Measurements from ENCODE around the gene BLM.
A peak's percentile ranks its signal among the peaks of the same experiment; 100 is the strongest.

Gene BLM

DNA sequence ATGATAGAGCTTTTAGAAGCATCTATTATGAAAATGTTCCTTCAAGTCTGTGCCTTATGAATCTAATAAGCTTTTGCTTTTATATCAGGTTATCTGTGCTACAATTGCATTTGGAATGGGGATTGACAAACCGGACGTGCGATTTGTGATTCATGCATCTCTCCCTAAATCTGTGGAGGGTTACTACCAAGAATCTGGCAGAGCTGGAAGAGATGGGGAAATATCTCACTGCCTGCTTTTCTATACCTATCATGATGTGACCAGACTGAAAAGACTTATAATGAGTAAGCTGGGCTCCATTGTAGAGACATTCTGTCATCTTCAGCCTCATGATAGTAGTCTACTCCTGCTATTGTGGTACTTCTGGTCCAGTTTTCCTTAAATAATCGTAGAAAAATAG, 73.4 kb downstream of the BLM start:
- DNase-seq, result no peak

DNA sequence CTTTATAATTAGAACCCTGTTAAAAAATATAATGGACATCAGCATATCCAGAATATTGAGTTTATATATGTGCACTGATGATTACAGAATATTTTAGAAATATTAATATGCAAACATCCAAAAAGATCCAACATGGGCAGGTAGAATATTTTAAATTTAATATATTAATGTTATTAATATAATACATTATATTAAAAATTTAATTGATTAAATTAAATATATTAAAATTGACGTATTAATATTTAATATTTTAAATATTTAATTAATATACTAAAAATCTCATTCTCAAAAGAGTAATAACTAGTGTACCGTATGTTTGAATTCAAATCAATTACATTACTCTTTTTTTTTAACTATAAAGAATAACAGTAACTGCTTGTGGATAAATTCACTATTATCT, 77.4 kb downstream of the BLM start:
- no peak for DNase-seq

DNA sequence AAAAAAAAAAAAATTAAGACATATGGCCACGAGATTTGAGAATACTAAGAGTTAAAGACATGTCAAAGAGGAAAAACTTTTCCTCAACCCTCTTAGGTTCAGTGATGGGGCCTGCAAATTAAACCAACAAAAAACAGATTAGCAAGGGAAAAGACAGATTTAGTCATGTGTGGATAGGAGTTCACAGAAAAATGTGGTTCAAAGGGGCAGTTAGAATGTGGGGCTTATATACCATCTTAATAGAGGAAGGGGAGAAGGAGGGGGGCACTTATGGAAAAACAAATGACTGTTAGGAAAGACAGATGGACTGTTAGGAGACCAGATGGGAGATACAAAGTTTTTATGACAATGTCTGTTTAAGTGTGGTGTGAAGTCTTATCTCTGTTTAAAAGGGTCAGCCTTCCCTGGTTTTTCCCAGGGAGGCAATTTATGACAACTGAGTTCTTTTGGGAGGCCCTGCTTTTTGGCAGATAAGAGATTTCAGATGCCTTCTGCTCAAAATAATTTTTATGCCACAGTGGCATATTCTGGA, 82.6 kb downstream of the BLM start:
- DNase-seq, result no peak

DNA sequence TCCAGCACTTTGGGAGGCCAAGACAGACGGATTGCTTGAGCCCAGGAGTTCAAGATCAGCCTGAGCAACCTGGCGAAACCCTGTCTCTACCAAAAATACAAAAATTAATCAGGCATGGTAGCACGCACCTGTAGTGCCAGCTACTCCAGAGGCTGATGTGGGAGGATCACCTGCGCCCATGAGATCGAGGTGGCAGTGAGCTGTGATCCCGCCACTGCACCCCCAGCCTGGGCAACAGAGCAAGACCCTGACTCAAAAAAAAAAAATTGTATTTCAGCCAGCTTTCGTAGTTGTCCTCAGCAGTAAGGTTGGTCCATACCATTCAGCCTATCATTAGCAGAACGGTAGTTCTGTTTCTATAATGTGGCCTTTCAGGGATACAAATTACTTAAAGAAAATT, 84.7 kb downstream of the BLM start:
- DNase-seq, result no peak

DNA sequence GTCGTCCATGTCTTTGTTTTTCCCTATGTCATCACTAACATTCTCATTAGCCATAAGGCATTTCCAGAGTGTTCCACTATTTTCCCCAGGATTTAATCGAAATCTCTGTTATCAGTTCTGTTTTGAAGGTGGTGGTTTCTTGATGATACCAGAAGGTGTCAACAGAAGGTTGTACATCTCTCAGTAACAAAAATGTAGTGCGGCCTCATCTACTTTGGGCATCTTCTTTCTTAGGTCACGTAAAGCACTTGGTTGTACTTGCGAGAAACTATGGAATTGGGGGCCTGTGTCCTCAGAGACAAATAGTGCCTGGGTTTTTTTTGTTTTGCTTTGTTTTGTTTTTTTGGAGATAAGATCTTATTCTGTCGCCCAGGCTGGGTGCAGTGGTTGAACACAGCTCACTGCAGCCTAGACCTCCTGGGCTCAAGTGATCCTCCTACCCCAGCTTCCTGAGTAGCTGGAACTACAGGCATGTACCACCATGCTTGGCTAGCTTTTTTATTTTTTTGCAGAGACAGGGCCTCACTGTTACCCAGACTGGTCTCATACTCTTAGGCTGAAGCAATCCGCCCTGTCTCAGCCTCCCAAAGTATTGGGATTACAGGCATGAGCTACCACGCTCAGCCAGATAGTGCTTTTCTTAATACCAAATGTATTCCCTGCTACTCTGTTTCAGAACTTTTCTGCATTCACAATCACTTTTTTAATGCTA, 90.1 kb downstream of the BLM start:
- no peak for DNase-seq

- no peak for DNase-seq
Measured at GRCh38 chr15:90807786-90808086, 90.6 kb downstream of the BLM start.

DNA sequence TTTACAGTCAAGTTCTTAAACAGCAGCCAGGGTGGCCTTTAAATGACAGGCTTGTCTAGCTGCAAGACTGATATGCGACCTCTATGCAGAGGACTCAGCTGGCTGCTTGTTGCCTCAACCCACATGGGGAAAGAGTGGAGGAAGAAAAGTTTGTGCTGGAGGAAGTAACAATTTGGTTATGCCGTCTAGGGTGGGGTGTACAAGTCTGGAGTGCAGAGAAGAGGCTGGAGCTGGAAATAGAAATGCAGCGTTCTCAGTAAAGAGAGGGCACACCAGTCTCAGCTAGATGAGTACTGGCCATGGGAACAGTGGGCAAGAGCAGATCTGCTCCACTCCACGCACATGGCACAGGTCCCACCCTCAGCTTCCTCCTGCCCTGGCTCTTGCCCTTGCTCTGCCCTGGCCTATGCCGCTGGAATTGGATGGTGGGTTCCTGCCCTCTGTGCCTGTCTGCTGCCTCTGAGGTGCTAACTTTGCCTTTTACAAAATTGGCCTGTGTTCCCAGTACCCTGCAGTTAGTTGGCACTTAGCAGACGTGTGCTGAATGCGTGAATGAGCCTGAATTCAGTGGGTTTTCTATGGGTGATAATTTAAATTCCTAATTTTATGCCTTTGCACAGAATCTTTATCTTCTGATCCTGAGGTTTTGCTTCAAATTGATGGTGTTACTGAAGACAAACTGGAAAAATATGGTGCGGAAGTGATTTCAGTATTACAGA, 91.5 kb downstream of the BLM start:
- DNase-seq, result no peak

DNA sequence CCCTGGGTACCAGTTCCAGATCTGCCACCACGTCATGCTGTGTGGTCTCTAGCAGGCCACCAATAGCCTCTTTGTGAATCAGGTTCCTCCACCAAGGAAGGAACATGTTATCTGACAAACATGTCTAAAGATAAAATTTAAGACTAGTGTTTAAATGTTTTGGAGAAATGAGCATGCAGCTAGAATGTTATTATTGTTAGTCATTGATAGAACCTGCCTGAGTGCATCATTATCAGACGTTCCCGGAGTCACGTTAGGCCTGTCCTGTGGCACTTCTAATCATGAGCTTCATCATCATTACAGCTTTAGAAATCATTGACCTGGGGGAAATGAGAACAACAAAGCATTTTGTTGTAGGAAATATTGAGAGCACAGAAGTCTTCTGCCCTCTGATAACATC, 92.4 kb downstream of the BLM start:
- no peak for DNase-seq

DNA sequence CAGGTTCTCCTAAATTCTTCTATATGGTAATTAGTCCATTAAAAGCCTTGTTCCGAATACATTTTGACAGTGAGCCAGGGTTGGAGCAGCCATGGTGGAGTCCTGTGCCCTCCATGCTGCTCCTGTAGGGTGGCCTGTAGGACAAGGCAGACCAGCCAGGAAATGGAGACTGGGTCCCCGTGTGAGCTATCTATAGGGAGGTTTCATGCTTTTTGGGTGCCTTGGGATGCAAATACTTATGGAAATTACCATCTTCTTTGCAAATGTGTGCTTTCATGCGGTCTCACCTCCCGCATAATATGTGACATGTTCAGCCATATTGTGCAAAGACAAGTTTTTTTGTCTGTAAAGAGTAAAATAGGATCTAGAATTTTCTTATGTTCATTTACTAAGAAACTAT, 93.2 kb downstream of the BLM start:
- no peak for DNase-seq

DNA sequence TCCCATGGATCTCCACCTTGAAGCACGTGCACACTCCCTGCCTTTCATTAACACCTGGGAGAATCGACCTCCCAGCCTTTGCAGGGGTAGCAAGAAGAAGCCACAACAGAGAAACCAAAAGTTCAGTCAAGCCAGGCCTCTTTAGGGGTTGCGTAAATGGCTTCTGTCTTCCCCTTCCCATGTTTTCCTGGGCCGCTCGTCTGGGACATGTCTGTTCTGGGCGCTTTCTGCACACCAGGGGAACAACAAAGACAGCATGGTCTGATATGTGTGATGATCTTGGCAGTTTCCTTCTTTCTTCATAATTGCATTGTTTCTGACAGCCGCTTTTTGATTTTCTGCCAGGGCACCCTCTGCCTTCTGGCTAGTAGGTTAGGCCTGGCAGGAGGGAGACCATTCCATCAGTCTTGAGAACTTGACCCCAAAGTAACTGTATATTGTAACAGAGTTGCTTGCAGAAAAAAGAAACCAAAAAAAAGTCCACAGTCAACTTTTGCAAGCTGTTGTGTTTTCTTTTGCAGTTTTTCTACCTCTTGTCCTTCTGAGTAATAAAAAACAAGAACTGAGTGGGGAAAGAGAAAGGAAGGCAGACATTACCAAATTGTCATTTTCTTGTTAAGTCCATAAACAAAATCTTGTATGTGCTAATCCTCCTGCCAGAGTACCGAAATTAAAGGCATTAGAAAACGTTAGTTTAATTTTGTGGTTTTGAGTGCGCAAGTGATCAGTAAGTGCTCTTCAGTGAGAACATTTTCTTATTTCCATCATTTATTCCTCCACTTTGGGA, 95.2 kb downstream of the BLM start:
- no peak for DNase-seq

- no peak for DNase-seq
Measured at GRCh38 chr15:90812958-90813265, 95.8 kb downstream of the BLM start.

- DNase-seq, result no peak
Measured at GRCh38 chr15:90813796-90814190, 96.6 kb downstream of the BLM start.

DNA sequence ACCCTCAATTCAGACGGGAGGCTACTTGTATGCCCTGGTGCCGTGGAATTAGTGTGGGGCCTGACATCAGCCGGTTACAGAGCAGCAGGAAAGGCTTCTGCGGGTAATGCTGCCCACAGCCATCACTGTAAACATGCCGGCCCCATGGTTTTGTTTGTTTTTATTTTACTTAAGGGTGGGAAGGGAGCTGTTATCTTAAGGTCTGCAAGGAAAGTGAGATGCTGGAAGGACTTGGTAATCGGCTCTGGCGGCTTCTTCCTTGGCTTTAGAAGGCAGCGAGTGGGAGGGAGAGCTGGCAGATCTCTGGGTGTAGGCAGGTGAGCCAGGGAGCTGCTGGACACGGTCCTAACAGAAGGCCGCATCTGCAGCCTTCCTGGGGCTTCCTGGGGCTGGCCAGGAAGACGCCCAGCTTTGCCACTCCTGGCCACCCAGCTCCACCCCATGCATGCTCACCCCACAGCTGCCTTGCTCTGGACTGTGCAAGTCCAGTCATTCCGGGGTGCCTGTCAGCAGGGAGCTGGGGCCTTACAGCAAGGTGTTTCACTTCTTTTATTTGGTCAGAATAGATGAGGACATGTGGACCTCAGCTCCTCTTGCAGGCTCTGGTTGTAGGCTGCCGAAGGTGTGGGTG, 97.2 kb downstream of the BLM start:
- DNase-seq, result no peak

GRCh38 chr15:90816401-90817116, 99.4 kb downstream of the BLM start:
- DNase-seq, result no peak

DNA sequence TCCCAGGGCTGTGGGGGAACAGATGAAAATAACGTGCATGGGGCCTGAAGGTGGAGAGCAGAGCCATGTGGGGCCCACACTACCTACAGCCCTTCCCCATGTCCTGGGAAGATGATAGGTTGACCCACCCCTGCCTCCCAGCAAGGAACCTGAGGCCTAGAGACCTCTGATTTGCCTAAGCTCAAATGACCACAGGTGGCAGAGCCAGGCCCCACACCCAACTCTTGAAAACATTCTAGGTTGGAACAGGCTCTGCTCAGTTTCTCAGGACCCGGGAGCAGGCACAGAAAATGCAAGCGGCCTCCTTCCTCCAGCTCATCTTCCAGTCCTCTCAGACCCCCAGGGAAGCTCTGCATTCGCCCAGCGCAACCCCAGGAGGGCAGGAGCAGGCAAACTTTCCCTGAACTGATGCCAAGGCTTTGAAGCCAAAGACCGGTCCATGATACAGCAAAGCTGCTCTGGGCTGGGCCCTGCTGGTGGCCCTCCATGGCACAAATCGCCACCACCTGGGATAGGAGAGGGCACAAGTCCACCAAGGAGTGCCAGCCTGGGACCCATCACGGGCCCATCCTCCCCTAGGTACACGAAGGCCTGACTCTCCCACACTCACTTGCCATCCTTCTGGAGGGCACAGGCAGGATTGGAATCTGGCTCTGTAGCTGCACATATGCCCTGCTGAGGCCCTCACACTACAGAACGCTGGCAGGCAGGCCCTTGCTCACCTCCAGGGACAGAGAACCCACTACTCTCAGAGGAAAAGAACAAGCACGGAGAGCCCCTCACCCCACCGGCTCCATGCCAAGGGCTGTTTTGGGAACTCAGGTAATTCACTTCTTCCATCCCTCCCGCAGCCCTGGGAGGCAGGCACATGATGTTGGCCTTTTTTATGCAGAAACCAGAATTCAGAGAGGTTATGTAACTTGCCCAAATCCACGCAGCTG, 100.2 kb downstream of the BLM start:
- no peak for DNase-seq

DNA sequence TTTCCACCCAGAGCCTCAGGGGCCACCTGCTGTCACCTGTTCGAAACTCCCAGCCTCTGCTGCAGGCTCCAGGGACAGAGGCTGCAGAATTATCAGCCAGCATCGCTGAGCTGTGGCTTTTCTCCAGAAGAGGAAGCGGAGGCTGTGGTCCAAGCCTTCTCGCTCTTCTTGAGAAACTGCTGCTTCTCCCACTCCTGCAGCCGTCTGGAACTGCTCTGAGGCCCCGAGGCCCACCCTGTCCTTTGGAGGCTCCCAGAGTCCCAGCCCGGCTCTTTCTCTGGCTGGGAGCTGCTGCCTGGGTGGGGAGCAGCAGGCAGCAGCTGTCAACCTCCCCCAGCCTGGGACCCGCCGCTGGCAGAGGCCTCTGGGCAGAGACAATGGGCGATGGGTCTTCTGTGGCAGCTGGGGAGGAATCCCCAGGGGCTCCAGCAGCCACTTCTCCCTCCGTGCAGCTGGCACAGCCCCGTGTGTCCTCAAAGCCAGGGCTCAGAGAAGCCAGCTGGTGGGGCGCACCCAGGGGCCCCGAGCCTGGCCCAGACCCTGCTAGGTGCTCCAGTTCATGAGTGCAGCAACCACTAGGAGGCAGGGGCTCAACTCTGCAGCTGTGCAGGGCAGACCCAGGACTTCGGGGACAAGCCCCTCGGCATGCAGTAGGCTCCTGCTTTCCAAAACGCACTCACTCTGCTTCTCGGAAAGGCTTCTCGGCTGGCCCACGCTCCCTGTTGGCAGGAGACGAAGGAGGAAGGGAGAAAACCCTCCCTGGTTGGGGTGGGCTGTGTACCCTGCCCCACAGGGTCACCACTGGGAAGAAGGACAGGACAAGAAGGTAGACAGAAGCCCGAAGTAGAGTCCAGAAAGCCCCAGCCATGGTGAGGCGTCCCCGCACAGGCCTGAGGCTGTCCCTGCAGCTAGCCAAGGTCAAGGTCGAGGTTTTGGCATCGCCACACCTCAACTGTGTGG, 101.4 kb downstream of the BLM start:
- DNase-seq, result peak; percentile 12

DNA sequence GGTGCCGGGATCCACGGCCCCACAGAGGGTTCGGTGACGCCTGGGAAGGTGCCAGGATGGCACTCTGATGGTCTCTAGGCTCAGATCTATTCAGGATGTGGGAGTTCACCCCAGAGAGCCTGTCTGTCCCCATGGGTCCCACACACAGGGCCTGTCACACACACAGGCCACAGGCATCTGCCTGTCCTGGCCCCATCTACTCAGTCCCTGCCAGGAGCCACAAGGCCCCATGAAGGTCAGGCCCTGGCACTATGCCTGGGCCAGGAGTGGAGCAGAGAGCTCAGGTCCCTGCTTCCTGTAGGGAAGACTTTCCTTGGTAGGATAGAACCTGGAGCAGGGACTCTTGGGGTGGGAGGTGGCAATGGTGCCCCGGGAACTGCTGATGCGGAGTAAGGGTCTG, 102.2 kb downstream of the BLM start:
- no peak for DNase-seq

DNA sequence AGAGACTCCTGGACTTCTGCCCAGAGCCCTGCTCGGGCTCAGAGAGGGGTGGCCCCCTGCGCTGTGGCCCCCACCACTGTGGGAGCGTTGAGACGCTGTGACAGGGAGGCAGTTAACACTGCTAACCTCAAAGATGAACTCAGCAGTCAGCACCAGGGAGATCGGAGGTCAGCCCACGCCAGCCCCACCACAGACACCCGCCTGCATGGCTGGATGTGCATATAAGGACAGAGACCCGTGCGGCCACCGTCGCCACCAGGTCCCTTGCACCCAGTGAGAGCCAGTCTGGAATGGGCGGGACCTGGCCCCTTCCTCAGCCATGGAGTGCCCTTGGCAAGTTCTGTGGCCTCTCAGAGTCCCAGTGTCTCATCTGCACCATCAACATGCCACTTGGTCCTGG, 102.7 kb downstream of the BLM start:
- no peak for DNase-seq

GRCh38 chr15:90820481-90820880, 103.3 kb downstream of the BLM start:
- DNase-seq, result no peak

GRCh38 chr15:90822204-90822955, 105.2 kb downstream of the BLM start:
- no peak for DNase-seq
